Sciatic nerve (tissue), 1 donor: ENCODE data around the gene WNT3A. TPM values are rescaled to one million over a fixed set of nuclear protein-coding genes. Genes with fewer than 3 reads are reported as not detected.

Experiments used
- microRNA-seq: library from miRNA; unstranded; fragments of <30 nt; microRNA quantifications from one replicate; pipeline ENCODE4 v1.2.0, GENCODE V29; 2020
- total RNA-seq: library from RNA; stranded (reverse); fragmentation: NEBNext Ultra II Directional; extraction: Animal tissue kit (Norgen Biotek cat#: 25700); gene quantifications from one replicate; pipeline ENCODE4 v1.2.1, GENCODE V29; 2021
- donor health status: DM: no; HTN: no; CAD: no.

Gene WNT3A
- total RNA-seq, 1 donor from 2014 or later, result not detected

Small RNA genes within 50 kb of the gene (microRNA-seq; reads per million reads assigned to microRNA genes)
- 1.4 reads per million for gene MIR3620

Other genes with a start within 250 kb of the WNT3A start
- not detected for gene PRSS38, start 191.3 kb upstream of the WNT3A start, total RNA-seq
- 11.4 TPM for gene WNT9A, start 59.1 kb upstream of the WNT3A start, total RNA-seq
- 251 TPM for gene ARF1, start 75.7 kb downstream of the WNT3A start, total RNA-seq
- gene C1orf35, start 96.3 kb downstream of the WNT3A start, total RNA-seq, result 15.8 TPM
- gene MRPL55, start 102.3 kb downstream of the WNT3A start, total RNA-seq, result 34.2 TPM
- gene GUK1, start 133.3 kb downstream of the WNT3A start, total RNA-seq, result 250 TPM
- gene GJC2, start 142.9 kb downstream of the WNT3A start, total RNA-seq, result 10.5 TPM
- gene IBA57, start 158.8 kb downstream of the WNT3A start, total RNA-seq, result 10.4 TPM
- 18.3 TPM for gene OBSCN, start 201.0 kb downstream of the WNT3A start, total RNA-seq